Middle frontal gyrus (tissue), 1 donor: ENCODE data around the gene FAM83B.
"Not testable (repeated sequence)": the region's sequence is repeated elsewhere in the genome, so short reads cannot be mapped to it uniquely, and the experiment has no call there.

Experiments used
- DNase-seq: peaks from one replicate; pipeline ENCODE4 v3.0.0-alpha.2; 2015; ENCODE audit warnings: low spot score; ENCODE audit errors: extremely low spot score

FAM83B gene

GRCh38 chr6:54846243-54846856 lies at the start of gene FAM83B:
FAM83B (plus strand) TSS chr6:54846771; CDS start chr6:54870247, 23,476 bp downstream.
- DNase-seq, result no peak

- DNase-seq, result not testable (repeated sequence)
Measured at GRCh38 chr6:54796918-54797317, 49.7 kb upstream of the FAM83B start.

DNA sequence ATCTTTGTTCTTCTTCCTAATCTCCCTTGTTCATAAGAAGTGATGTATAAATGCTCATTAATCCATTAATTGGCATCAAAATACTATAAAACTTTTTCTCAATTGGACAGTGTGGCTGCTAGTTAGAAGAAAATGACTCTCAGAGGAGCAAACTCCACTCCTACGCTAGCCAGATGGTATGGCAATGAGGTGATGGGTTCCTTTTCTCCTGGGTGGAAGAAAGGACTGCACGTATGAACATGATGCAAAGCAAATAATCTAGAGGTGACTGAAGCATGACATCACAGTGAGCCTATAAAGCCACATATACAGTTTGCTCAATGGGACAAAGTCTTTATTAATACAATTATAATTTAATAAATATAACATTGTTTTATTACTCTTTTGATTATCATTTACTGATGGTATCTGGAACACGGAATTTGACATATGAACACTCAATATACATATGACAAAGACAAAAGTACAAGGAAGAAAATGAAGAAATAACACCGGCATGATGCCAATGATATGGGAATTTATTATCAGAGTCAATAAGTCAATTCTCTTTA lies 46.4 kb upstream of the FAM83B start:
- DNase-seq, result no peak

DNA sequence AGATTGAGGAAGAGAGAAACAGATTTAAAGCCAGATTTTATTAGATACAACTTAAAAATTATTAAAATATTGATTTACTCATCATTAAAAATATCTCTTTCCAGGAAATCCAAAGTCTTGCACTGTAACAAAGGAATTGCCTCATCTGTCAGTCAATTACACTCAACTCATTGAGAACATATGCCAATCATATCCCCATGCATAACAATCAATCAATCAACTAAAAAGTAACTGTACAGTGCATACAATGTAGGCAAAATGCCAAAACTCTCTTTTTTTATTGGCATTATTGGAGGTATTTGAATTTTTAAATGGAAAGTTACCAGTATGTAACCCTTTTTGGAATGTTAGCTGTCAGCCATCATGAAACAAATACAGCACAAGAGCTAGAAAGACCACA lies 45.3 kb upstream of the FAM83B start:
- no peak for DNase-seq

GRCh38 chr6:54801669-54802068 lies 44.9 kb upstream of the FAM83B start:
- no peak for DNase-seq

DNA sequence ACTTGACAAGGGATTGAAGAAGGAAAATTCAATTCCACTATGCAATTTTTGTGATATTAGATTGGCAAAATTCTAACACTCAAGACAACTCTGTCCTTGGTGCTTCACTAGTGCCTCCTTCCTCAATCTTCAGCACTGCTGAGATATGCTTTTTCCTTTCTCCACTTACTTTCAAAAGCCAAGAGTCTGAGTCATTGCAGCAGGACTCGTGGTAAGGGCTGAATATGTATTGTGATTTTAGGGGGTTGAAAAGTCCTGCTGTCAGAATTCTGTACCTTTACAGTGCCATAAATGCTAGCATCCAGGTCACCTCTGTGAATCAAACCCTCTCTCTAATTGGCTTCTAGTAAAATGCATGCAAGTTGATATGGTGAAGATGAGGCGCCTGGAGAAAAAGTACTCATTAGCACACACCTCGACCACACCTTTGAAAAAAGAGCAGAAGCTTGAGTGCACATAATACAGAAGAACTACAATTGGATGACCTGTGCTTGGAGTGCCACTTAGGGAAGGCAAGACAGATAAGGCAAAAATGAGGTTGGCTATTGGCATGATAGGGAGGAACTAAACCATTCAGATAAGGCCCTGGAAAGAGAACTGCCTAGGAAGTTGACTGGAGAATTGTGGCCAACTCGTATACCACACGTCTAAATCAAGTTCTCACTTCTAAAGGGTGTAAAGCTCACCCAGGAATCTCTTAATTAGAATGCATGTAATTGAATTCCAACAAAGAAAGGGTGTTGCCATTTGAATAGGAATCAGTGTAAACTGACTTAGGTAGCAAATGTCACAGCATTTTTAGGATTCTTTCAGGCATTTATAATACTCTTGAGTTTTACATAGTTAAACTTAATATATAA lies 43.6 kb upstream of the FAM83B start:
- DNase-seq, result no peak

DNA sequence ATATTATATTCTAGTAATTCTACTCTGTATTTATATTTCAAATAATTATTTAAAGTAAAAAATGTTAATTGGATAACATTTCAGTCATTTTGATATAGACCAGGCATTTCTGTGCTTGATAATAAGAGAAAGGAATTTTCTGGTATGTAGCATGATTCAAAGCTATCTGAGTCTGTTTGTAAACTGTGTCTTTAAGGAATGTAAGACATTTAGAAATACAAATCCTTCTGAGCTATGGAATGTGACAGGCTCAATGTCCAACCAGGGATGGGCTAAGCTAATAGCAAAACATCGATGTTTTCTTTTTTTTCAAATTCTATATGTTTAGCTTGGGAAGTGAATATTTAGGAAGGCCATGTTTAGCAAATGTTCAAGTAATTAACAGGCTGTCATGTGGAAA lies 41.5 kb upstream of the FAM83B start:
- no peak for DNase-seq

- no peak for DNase-seq
Measured at GRCh38 chr6:54810147-54810546, 36.4 kb upstream of the FAM83B start.

DNA sequence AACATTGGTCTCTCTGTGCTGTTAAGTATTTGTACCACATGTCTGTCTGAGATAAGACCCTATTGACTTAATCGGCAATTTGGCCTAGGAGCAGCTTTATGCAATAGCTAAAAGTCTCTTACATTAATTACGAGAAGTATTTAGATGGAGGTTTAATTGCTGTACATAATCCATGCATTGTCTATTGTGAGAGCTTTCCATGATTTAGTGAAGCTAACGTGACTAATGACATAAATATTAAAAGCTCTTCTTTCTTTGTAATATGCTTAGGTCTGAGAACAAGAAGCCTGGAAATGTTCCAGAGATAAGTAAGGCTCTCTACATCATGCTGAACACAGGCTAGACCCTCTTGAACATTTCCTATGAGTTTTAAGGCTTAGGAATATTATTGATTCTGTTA lies 32.7 kb upstream of the FAM83B start:
- DNase-seq, result no peak

GRCh38 chr6:54817236-54817635 lies 29.3 kb upstream of the FAM83B start:
- DNase-seq, result no peak

GRCh38 chr6:54817834-54818233 lies 28.7 kb upstream of the FAM83B start:
- DNase-seq, result no peak

DNA sequence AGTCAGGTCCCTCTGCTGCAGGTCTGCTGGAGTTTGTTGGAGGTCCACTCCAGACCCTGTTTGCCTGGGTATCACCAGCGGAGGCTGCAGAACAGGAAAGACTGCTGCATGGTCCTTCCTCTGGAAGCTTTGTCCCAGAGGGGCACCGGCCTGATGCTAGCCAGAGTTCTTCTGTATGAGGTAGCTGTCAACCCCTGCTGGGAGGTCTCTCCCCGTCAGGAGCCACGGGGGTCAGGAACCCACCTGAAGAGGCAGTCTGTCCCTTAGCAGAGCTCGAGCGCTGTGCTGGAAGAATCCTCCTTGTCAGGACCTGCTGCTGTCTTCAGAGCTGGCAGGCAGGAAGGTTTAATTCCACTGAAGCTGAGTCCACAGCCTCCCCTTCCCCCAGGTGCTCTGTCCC lies 22.3 kb upstream of the FAM83B start:
- DNase-seq, result not testable (repeated sequence)

GRCh38 chr6:54827010-54827409 lies 19.6 kb upstream of the FAM83B start:
- DNase-seq, result no peak

DNA sequence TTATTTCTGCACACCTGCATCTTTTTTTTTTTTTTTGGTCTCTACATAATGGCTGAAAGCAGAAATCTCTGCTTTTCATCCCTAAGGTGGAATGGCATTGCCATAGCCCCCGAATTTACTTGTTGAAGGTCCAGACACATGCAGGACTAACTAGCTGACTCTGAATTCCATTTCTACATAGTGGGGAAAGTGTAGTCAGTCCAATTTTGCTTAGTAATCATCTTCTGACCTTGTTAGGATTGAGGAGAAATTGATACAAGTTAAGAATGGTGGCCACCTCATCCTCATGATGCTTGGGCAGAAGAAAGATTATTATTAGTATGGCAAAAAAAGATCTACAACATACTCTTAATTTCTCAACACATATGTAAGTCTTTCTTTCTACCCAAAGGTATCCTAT lies 16.4 kb upstream of the FAM83B start:
- no peak for DNase-seq

GRCh38 chr6:54835176-54835575 lies 11.4 kb upstream of the FAM83B start:
- no peak for DNase-seq

- no peak for DNase-seq
Measured at GRCh38 chr6:54846857-54847674, 495 bp downstream of the FAM83B start.

DNA sequence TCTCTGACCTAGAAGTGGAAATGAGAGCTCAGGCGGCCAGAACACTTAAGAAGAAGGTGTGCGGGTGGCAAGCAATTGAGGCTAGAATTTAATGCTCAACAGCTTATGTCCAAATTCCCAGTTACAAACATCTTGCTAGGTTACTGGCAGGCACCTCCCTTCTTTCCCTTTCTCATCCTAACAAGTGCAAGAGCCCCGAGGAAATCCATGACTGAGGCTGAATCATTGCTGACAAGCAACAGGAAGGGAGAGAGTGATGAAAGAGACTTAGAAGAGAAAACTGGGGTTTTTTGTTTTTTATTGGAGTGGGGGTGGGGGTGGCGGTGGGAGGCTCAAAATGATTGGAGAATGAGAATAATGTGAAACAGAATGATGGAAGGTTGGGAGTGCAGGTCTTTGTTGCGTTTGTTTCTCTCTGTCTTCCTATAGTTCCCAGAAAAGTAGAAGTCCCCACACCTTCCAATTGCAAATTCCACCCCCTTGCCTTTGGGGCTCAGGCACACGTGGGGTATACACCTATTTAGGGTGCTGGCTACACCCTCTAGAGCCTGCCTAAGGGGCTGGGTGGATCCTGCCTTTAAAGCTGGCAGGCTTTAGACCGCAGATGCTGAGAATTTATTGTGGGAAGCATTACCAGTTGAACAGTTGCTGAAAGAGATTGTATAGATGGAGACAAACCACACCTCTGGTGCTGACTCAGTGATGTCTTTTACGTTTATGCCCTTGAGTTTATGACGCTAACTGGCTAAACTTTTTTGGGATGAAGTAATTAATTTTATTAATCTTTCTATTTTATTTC lies 1.4 kb downstream of the FAM83B start:
- DNase-seq, result no peak

DNA sequence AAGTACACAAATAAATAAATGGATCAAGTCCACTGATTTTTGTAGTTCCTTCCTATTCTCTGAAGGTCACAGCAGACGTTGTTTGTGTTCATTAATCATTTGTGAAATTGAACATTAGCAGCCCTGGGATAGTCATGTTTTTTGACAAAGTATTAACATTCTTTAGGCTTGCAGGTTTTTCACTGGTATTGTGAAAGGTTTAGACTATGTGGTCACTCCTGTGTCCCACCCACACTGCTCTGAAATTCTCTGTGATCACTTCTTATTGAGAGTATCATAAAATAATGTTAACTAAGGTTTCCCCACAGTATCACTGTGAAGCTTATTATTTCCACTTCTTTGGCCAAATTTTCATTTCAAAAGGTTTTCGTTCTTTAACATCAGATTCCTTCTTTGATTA lies 3.5 kb downstream of the FAM83B start:
- DNase-seq, result no peak

- no peak for DNase-seq
Measured at GRCh38 chr6:54856129-54856528, 9.6 kb downstream of the FAM83B start.

- DNase-seq, result no peak
Measured at GRCh38 chr6:54860132-54860531, 13.6 kb downstream of the FAM83B start.

- no peak for DNase-seq
Measured at GRCh38 chr6:54860739-54861138, 14.2 kb downstream of the FAM83B start.
